ENCODE data around the gene MSN.
"Not testable (repeated sequence)": the region's sequence is repeated elsewhere in the genome, so short reads cannot be mapped to it uniquely, and the experiment has no call there.

MSN gene

GRCh38 chrX:65723706-65724105, 56.3 kb downstream of the MSN start:
- Mint-ChIP-seq H3K9me3 (ENCODE audit: low read depth) (no peaks in the 10 kb centered on the region), H3K4me1 (ENCODE audit: low read depth) (peaks cover 88% of the 10 kb centered on the region), H3K27ac (peak overlapping the region; percentile 91), H3K36me3 (peaks cover 17% of the 10 kb centered on the region), H3K4me3 (peak overlapping the region; percentile 27), H3K27me3 (no peaks in the 10 kb centered on the region)

GRCh38 chrX:65726715-65727114, 59.3 kb downstream of the MSN start:
- H3K4me3 Mint-ChIP-seq = no peak overlapping the region
- no peaks in the 10 kb centered on the region for H3K9me3 Mint-ChIP-seq (ENCODE audit: low read depth)
- H3K27ac Mint-ChIP-seq = peak overlapping the region; percentile 91
- H3K27me3 Mint-ChIP-seq = no peaks in the 10 kb centered on the region
- peaks cover 10% of the 10 kb centered on the region for H3K36me3 Mint-ChIP-seq
- peaks cover 80% of the 10 kb centered on the region for H3K4me1 Mint-ChIP-seq (ENCODE audit: low read depth)

GRCh38 chrX:65731684-65732289, 64.3 kb downstream of the MSN start:
- Mint-ChIP-seq H3K27me3 (no peaks in the 10 kb centered on the region), H3K4me3 (no peak overlapping the region), H3K36me3 (no peaks in the 10 kb centered on the region), H3K9me3 (ENCODE audit: low read depth) (no peaks in the 10 kb centered on the region), H3K4me1 (ENCODE audit: low read depth) (peaks cover 46% of the 10 kb centered on the region), H3K27ac (peak overlapping the region; percentile 84)

DNA sequence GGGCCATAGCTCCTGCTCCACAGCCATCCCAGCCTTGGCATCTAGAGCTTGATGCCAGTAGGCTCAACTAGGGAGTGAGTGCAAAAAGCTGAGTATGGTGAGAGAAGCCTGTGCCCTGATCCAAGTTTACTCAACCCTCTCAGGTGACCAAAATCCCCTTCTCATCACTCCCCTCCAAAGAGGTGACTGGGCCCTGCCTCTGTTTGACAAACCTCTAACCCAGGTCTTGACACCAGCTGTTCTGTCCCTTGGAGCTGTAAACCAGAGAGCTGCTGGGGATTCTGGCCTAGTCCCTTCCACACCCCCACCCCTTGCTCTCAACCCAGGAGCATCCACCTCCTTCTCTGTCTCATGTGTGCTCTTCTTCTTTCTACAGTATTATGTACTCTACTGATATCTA, 73.5 kb downstream of the MSN start:
- no peaks in the 10 kb centered on the region for H3K27me3 Mint-ChIP-seq
- H3K9me3 Mint-ChIP-seq (ENCODE audit: low read depth) = no peaks in the 10 kb centered on the region
- peaks cover 42% of the 10 kb centered on the region for H3K4me1 Mint-ChIP-seq (ENCODE audit: low read depth)
- H3K27ac Mint-ChIP-seq = peak overlapping the region; percentile 86
- H3K36me3 Mint-ChIP-seq = peaks cover 2% of the 10 kb centered on the region
- H3K4me3 Mint-ChIP-seq = no peak overlapping the region

- Mint-ChIP-seq H3K36me3 (peaks cover 2% of the 10 kb centered on the region), H3K4me1 (ENCODE audit: low read depth) (peaks cover 46% of the 10 kb centered on the region), H3K4me3 (no peak overlapping the region), H3K27me3 (no peaks in the 10 kb centered on the region), H3K9me3 (ENCODE audit: low read depth) (no peaks in the 10 kb centered on the region), H3K27ac (peak overlapping the region; percentile 86)
These were observed 74.4 kb downstream of the MSN start for GRCh38 chrX:65741823-65742222.

DNA sequence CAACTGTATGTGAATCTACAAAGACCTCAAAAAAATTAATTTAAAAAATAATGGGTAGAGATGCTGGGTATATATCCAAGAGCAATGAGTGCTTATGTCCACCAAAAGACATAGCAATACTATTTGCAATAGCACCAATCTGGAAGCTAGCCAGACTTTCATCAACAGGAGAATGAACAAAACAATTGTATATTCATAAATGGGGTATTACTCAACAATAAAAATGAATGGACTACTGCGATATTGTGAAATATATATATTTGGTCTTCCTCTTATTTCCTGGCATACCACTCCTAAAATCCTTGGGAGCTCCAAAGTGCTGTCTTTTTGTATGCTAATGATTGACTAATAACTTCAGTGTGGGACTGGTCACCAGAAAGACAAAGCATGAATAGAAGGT, 77.5 kb downstream of the MSN start:
- H3K27ac Mint-ChIP-seq = no peak overlapping the region
- H3K36me3 Mint-ChIP-seq = peaks cover 2% of the 10 kb centered on the region
- H3K27me3 Mint-ChIP-seq = no peaks in the 10 kb centered on the region
- no peaks in the 10 kb centered on the region for H3K9me3 Mint-ChIP-seq (ENCODE audit: low read depth)
- H3K4me3 Mint-ChIP-seq = no peak overlapping the region
- H3K4me1 Mint-ChIP-seq (ENCODE audit: low read depth) = peaks cover 53% of the 10 kb centered on the region

DNA sequence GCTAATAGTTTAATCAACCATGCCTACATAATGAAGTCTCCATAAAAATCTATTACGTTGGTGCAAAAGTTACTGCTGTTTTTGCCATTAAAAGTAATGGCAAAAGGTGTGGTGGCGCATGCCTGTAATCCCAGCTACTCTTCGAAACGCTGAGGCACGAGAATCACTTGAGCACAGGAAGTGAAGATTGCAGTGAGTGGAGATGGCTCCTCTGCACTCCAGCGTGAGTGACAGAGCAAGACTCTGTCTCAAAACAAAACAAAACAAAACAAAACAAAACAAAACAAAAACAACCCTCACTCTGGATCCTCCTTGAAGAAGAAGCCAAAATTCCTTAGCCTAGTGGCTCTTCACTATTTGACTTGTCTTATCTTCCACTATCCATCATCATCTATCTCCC, 78.0 kb downstream of the MSN start:
- no peak overlapping the region for H3K4me3 Mint-ChIP-seq
- no peaks in the 10 kb centered on the region for H3K9me3 Mint-ChIP-seq (ENCODE audit: low read depth)
- H3K27ac Mint-ChIP-seq = peak overlapping the region; percentile 46
- no peaks in the 10 kb centered on the region for H3K27me3 Mint-ChIP-seq
- H3K36me3 Mint-ChIP-seq = peaks cover 2% of the 10 kb centered on the region
- peaks cover 53% of the 10 kb centered on the region for H3K4me1 Mint-ChIP-seq (ENCODE audit: low read depth)

- H3K27me3 Mint-ChIP-seq = no peaks in the 10 kb centered on the region
- no peak overlapping the region for H3K4me3 Mint-ChIP-seq
- no peaks in the 10 kb centered on the region for H3K9me3 Mint-ChIP-seq (ENCODE audit: low read depth)
- peak overlapping the region; percentile 28 for H3K27ac Mint-ChIP-seq
- H3K4me1 Mint-ChIP-seq (ENCODE audit: low read depth) = peaks cover 53% of the 10 kb centered on the region
- H3K36me3 Mint-ChIP-seq = peaks cover 2% of the 10 kb centered on the region
These were observed 78.5 kb downstream of the MSN start for GRCh38 chrX:65745992-65746391.

DNA sequence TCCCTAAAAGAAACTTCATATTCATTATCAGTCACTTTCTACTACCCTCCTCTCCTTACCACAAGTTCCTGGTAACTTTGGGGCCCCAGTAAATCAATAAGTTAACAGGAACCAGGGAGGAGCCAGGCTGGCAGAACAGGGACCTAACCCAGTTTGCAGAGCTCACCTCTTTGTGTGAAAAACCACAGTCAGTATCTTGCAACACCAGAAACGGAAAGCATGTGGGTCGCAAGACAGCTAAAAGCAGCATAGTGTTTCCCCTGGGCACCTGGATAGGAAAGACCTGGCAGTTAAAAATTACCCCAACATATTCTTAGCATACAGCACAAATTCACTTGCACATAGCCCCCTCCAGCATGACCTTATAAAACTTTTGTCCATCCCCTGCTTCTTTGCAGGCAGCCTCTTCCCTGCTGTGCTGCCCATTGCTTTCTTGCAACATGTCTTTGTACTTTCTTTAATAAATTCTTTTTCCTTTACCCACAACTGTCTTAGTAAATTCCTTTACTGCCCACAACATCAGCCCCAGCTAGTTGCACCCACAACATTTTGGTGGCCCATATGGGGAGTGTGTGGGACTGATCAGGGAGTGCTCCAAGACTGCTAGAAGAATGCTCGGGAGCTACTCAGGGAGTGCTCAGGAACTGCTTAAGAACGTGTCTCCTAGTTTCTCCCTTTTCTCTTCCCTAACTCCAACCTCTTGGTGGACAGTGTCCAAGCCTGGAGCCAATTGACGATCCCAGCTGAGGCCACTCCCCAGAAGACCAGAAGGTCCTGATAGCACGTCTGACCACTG, 83.4 kb downstream of the MSN start:
- peak overlapping the region; percentile 1 for H3K27ac Mint-ChIP-seq
- no peaks in the 10 kb centered on the region for H3K36me3 Mint-ChIP-seq
- H3K4me3 Mint-ChIP-seq = peak overlapping the region; percentile 43
- no peaks in the 10 kb centered on the region for H3K27me3 Mint-ChIP-seq
- peaks cover 57% of the 10 kb centered on the region for H3K4me1 Mint-ChIP-seq (ENCODE audit: low read depth)
- H3K9me3 Mint-ChIP-seq (ENCODE audit: low read depth) = no peaks in the 10 kb centered on the region

DNA sequence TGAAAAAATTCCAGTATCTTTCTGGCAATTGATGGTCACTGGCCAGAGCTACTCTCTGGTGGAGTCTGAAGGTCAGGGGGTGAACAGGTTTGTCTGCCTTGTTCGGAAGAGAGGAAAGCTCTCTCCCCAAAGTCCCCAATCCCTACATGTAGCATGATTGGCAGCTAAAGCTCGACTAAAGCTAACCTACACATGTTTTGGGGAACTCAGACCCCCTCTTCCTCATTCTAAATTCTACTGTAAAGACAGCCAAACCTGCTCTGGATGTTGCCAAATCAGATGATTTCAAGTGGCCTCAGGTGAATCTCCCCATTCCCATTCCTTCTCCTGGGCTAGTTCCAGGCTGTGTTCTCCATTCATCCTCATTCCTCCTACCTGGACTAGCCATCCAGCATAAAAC, 84.1 kb downstream of the MSN start:
- Mint-ChIP-seq H3K36me3 (no peaks in the 10 kb centered on the region), H3K4me1 (ENCODE audit: low read depth) (peaks cover 58% of the 10 kb centered on the region), H3K4me3 (peak overlapping the region; percentile 27), H3K27me3 (no peaks in the 10 kb centered on the region), H3K27ac (no peak overlapping the region), H3K9me3 (ENCODE audit: low read depth) (no peaks in the 10 kb centered on the region)

- no peaks in the 10 kb centered on the region for H3K9me3 Mint-ChIP-seq (ENCODE audit: low read depth)
- peaks cover 60% of the 10 kb centered on the region for H3K4me1 Mint-ChIP-seq (ENCODE audit: low read depth)
- no peaks in the 10 kb centered on the region for H3K27me3 Mint-ChIP-seq
- no peak overlapping the region for H3K27ac Mint-ChIP-seq
- H3K4me3 Mint-ChIP-seq = no peak overlapping the region
- H3K36me3 Mint-ChIP-seq = no peaks in the 10 kb centered on the region
These were observed 84.8 kb downstream of the MSN start for GRCh38 chrX:65752294-65752693.

GRCh38 chrX:65755786-65756185, 88.3 kb downstream of the MSN start:
- H3K27me3 Mint-ChIP-seq = no peaks in the 10 kb centered on the region
- H3K4me3 Mint-ChIP-seq = no peak overlapping the region
- peaks cover 51% of the 10 kb centered on the region for H3K4me1 Mint-ChIP-seq (ENCODE audit: low read depth)
- H3K27ac Mint-ChIP-seq = no peak overlapping the region
- H3K36me3 Mint-ChIP-seq = no peaks in the 10 kb centered on the region
- no peaks in the 10 kb centered on the region for H3K9me3 Mint-ChIP-seq (ENCODE audit: low read depth)

- Mint-ChIP-seq H3K4me1 (ENCODE audit: low read depth) (peaks cover 36% of the 10 kb centered on the region), H3K4me3 (no peak overlapping the region), H3K27ac (no peak overlapping the region)
These were observed 90.5 kb downstream of the MSN start for GRCh38 chrX:65757943-65758342.

GRCh38 chrX:65758505-65758904, 91.1 kb downstream of the MSN start:
- H3K27me3 Mint-ChIP-seq = no peaks in the 10 kb centered on the region

More at GRCh38 chrX:65757943-65758342, 90.5 kb downstream of the MSN start:
- Mint-ChIP-seq H3K9me3 (ENCODE audit: low read depth) (no peaks in the 10 kb centered on the region), H3K27me3 (no peaks in the 10 kb centered on the region), H3K36me3 (peaks cover 3% of the 10 kb centered on the region)

GRCh38 chrX:65759525-65759924, 92.1 kb downstream of the MSN start:
- peaks cover 41% of the 10 kb centered on the region for H3K4me1 Mint-ChIP-seq (ENCODE audit: low read depth)

More at GRCh38 chrX:65758505-65758904, 91.1 kb downstream of the MSN start:
- no peaks in the 10 kb centered on the region for H3K9me3 Mint-ChIP-seq (ENCODE audit: low read depth)
- H3K4me1 Mint-ChIP-seq (ENCODE audit: low read depth) = peaks cover 39% of the 10 kb centered on the region
- no peak overlapping the region for H3K4me3 Mint-ChIP-seq
- H3K36me3 Mint-ChIP-seq = peaks cover 3% of the 10 kb centered on the region
- H3K27ac Mint-ChIP-seq = no peak overlapping the region

More at GRCh38 chrX:65759525-65759924, 92.1 kb downstream of the MSN start:
- H3K9me3 Mint-ChIP-seq (ENCODE audit: low read depth); H3K27ac Mint-ChIP-seq; H3K27me3 Mint-ChIP-seq; H3K36me3 Mint-ChIP-seq; H3K4me3 Mint-ChIP-seq: not testable (repeated sequence)
